Panc1 (cell line): ENCODE results near the gene UBFD1. TPM values are rescaled to one million over a fixed set of nuclear protein-coding genes. Genes with fewer than 3 reads are reported as not detected.

Source experiments
- ATAC-seq: fragments of 200-7000 bp; cut with Tn5 transposase; 2 replicates; pipeline ENCODE4 v1.9.1; 2020; ENCODE audit warnings: mild to moderate bottlenecking, moderate library complexity
- BruUV-seq: library from RNA; stranded (reverse); fragments of 400-500 nt; replicated peaks from 2 replicates; lab custom pipeline; 2021; lab: Mats Ljungman, UMichigan
- CTCF ChIA-PET: fragments of 300-600 bp; sonication (Branson Sonifier 250); formaldehyde crosslinking; loops from one replicate; lab custom pipeline; 2022; ENCODE audit warnings: antibody characterized with exemption; lab: Charles Lee
- POLR2A ChIA-PET: fragments of 300-600 bp; sonication (Branson Sonifier 250); formaldehyde crosslinking; loops from one replicate; lab custom pipeline; 2022; ENCODE audit warnings: antibody characterized with exemption; lab: Charles Lee
- DNase-seq: peaks from one replicate; pipeline ENCODE4 v3.0.0-alpha.2; 2010; ENCODE audit warnings: low read depth, low spot score
- H3K27ac ChIP-seq: 2 replicates; pipeline ENCODE4 v1.5.1; 2011; ENCODE audit warnings: mild to moderate bottlenecking, low read length, inconsistent platforms
- H3K27me3 ChIP-seq: fragments of 200-500 bp; sonication (Bioruptor generic); 2 replicates; pipeline ENCODE4 v1.6.0; 2014; ENCODE audit warnings: low read length, inconsistent platforms; ENCODE audit not compliant: control insufficient read depth, insufficient read depth
- H3K36me3 ChIP-seq: fragments of 200-500 bp; sonication (Bioruptor generic); 2 replicates; pipeline ENCODE4 v1.5.1; 2014; ENCODE audit warnings: inconsistent platforms, mild to moderate bottlenecking, low read length, moderate library complexity; ENCODE audit not compliant: control insufficient read depth, insufficient read depth
- H3K4me1 ChIP-seq: 2 replicates; pipeline ENCODE4 v1.5.1; 2011; ENCODE audit warnings: inconsistent platforms, mild to moderate bottlenecking, low read length, moderate library complexity; ENCODE audit not compliant: control insufficient read depth, insufficient read depth
- H3K4me3 ChIP-seq, 2 experiments: 2 replicates each; pipeline ENCODE4 v1.5.1; 2011 to 2012; ENCODE audit warnings: low read depth in 2 of 2, low read length in 2 of 2, mild to moderate bottlenecking in 2 of 2, inconsistent platforms in 1 of 2, moderate library complexity in 1 of 2
- H3K9me3 ChIP-seq: fragments of 200-500 bp; sonication (Bioruptor generic); 2 replicates; pipeline ENCODE4 v1.5.1; 2014; ENCODE audit warnings: low read depth, mild to moderate bottlenecking, inconsistent platforms, low read length, moderate library complexity; ENCODE audit not compliant: control insufficient read depth, insufficient read depth
- POLR2AphosphoS5 ChIP-seq: IDR thresholded peaks from 2 replicates; pipeline ENCODE4 v1.6.1; 2012; ENCODE audit warnings: mild to moderate bottlenecking, low read depth, low read length, moderate library complexity
- SIN3A ChIP-seq: IDR thresholded peaks from 2 replicates; pipeline ENCODE4 v1.6.1; 2012; ENCODE audit warnings: low read depth, mild to moderate bottlenecking, low read length, moderate library complexity, borderline replicate concordance; ENCODE audit not compliant: insufficient read depth
- TCF7L2 ChIP-seq: IDR thresholded peaks from 2 replicates; pipeline ENCODE4 v1.6.1; 2011; ENCODE audit warnings: mild to moderate bottlenecking, low read depth, low read length, inconsistent platforms
- in situ Hi-C: cut with HindIII; loops from 2 replicates; pipeline ENCODE4 v1.10.0; 2016; ENCODE audit warnings: low sequenced_read_pairs, low pct_unique_long_range_greater_than_20kb
- intact Hi-C: fragments of 100-400 bp; cut with micrococcal nuclease; formaldehyde crosslinking; loops from one replicate; pipeline ENCODE4 v1.10.0; 2022; ENCODE audit not compliant: unreplicated experiment
- total RNA-seq: library from RNA; stranded (reverse); gene quantifications from one replicate; pipeline ENCODE4 v1.2.1, GENCODE V29; 2021; ENCODE audit not compliant: unreplicated experiment
- TF ChIP-seq, protein P1 (sequence below): fragments of 450-650 bp; IDR thresholded peaks from 2 replicates; pipeline ENCODE4 v1.5.1; 2017; ENCODE audit warnings: mild to moderate bottlenecking
- TF ChIP-seq, protein P2 (sequence below), 2 experiments: IDR thresholded peaks; 2 replicates each; pipeline ENCODE4 v1.6.1; 2011 to 2012; ENCODE audit warnings: low read depth in 2 of 2, control low read depth in 1 of 2, low read length in 1 of 2, mild to moderate bottlenecking in 1 of 2, moderate library complexity in 1 of 2; ENCODE audit not compliant: insufficient read depth in 1 of 2

UBFD1 gene
- total RNA-seq, 1 experiment from 2014 or later: 102 TPM

DNA sequence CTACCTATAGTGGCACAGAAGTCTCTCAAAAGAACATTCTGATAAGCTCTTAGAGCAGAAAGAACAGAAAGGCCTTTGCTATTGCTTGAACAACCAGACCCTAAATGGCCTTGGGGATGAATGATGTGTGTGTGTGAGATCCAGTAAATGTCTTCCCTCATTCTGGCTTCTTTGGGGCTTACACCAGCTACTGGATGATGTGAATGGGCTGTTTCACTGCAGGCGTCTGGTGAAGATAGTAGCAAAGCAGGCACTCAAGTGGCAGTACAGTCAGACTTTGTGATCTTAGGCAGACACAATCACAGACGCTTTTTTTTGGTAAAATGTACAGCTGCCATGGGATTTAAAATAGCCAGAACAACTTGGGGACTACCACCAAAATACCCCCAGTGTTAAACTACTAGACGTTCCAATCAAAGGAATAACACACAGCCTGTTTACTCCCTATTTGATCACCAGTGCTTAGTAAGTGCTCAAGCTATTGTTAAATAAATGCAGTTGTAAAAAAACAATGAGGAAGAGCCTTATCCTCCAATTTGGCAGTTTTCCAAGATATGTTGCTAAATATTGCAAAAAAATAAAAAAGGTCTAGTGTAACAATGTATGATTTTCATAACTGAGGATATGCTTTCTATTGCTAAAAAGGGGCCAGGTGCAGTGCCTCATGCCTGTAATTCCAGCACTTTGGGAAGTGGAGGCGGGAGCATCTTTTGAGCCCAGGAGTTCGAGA is 20.7 kb downstream of the UBFD1 start:
- Histone ChIP-seq H3K9me3 (no peaks in the 10 kb centered on the region), H3K27ac (no peak overlapping the region), H3K4me1 (no peaks in the 10 kb centered on the region), H3K36me3 (peaks cover 12% of the 10 kb centered on the region), H3K4me3 (no peak overlapping the region), H3K27me3 (no peaks in the 10 kb centered on the region)
- POLR2A ChIA-PET: interaction anchor here (0.6 kb wide), 1 partner anchor 57 kb away, joined by 3 read pairs; no protein-coding TSS in a partner anchor
- BruUV-seq: no TSS peak
- DNase-seq (no peak), ATAC-seq (no peak)
- CTCF ChIA-PET: no interaction called here
- in situ Hi-C loops (no loop called here), intact Hi-C loops (no loop called here)
- TF ChIP-seq POLR2AphosphoS5: no peak
- TF ChIP-seq, protein P1, sequence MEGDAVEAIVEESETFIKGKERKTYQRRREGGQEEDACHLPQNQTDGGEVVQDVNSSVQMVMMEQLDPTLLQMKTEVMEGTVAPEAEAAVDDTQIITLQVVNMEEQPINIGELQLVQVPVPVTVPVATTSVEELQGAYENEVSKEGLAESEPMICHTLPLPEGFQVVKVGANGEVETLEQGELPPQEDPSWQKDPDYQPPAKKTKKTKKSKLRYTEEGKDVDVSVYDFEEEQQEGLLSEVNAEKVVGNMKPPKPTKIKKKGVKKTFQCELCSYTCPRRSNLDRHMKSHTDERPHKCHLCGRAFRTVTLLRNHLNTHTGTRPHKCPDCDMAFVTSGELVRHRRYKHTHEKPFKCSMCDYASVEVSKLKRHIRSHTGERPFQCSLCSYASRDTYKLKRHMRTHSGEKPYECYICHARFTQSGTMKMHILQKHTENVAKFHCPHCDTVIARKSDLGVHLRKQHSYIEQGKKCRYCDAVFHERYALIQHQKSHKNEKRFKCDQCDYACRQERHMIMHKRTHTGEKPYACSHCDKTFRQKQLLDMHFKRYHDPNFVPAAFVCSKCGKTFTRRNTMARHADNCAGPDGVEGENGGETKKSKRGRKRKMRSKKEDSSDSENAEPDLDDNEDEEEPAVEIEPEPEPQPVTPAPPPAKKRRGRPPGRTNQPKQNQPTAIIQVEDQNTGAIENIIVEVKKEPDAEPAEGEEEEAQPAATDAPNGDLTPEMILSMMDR: no peak
- TF ChIP-seq TCF7L2: no peak
- TF ChIP-seq SIN3A: no peak
- TF ChIP-seq, protein P2, sequence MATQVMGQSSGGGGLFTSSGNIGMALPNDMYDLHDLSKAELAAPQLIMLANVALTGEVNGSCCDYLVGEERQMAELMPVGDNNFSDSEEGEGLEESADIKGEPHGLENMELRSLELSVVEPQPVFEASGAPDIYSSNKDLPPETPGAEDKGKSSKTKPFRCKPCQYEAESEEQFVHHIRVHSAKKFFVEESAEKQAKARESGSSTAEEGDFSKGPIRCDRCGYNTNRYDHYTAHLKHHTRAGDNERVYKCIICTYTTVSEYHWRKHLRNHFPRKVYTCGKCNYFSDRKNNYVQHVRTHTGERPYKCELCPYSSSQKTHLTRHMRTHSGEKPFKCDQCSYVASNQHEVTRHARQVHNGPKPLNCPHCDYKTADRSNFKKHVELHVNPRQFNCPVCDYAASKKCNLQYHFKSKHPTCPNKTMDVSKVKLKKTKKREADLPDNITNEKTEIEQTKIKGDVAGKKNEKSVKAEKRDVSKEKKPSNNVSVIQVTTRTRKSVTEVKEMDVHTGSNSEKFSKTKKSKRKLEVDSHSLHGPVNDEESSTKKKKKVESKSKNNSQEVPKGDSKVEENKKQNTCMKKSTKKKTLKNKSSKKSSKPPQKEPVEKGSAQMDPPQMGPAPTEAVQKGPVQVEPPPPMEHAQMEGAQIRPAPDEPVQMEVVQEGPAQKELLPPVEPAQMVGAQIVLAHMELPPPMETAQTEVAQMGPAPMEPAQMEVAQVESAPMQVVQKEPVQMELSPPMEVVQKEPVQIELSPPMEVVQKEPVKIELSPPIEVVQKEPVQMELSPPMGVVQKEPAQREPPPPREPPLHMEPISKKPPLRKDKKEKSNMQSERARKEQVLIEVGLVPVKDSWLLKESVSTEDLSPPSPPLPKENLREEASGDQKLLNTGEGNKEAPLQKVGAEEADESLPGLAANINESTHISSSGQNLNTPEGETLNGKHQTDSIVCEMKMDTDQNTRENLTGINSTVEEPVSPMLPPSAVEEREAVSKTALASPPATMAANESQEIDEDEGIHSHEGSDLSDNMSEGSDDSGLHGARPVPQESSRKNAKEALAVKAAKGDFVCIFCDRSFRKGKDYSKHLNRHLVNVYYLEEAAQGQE (IDR thresholded peaks at IDR 0.05; ENCODE audit: insufficient read depth in 1 of 2, low read depth in 2 of 2, low read length in 1 of 2): no peak

DNA sequence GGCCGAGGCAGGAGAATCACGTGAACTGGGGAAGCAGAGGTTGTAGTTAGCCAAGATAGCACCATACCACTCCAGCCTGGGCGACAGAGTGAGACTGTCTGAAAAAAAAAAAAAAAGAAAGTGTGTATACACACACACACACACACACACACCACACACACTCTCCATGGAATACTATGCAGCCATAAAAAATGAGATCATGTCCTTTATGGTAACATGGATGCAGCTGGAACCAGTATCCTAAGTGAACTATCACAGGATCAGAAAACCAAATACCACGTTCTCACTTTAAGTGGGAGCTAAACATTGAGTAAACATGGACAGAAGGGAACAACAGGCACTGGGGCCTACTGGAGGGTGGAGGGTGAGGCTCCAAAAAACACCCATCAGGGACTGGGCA is 21.8 kb downstream of the UBFD1 start:
- ATAC-seq (no peak), DNase-seq (no peak)
- no peak overlapping the region for H3K4me3 ChIP-seq
- ChIA-PET POLR2A (no interaction called here), CTCF (interaction anchor here (1.1 kb wide), 1 partner anchor 17 kb away, joined by 7 read pairs; no protein-coding TSS in a partner anchor)
- no peak overlapping the region for H3K27ac ChIP-seq
- H3K4me1 ChIP-seq: no peaks in the 10 kb centered on the region
- no TSS peak for BruUV-seq
- H3K9me3 ChIP-seq: no peaks in the 10 kb centered on the region
- TF ChIP-seq, protein P1: no peak
- TF ChIP-seq, protein P2 (IDR thresholded peaks at IDR 0.05; ENCODE audit: insufficient read depth in 1 of 2, low read depth in 2 of 2, low read length in 1 of 2): no peak
- TF ChIP-seq SIN3A (no peak), POLR2AphosphoS5 (no peak; the same call in 1 of the 2 replicates), TCF7L2 (no peak)
- H3K36me3 ChIP-seq: peaks cover 12% of the 10 kb centered on the region
- in situ Hi-C loops (no loop called here), intact Hi-C loops (no loop called here)
- H3K27me3 ChIP-seq: no peaks in the 10 kb centered on the region
